HCT116 (cell line): Measurements from ENCODE around the gene PCDH20.

Source experiments
- FOSL1 ChIP-seq: IDR thresholded peaks from 2 replicates; pipeline ENCODE4 v1.6.1; 2012; ENCODE audit warnings: low read depth
- JUND ChIP-seq: IDR thresholded peaks from 2 replicates; pipeline ENCODE4 v1.6.1; 2012
- POLR2A ChIP-seq: IDR thresholded peaks from 2 replicates; pipeline ENCODE4 v1.7.0; 2011; ENCODE audit warnings: borderline replicate concordance; ENCODE audit not compliant: insufficient read depth, insufficient read length; ENCODE audit errors: extremely low read depth
- RAD21 ChIP-seq: IDR thresholded peaks from 2 replicates; pipeline ENCODE4 v1.6.1; 2012; ENCODE audit warnings: low read depth, mild to moderate bottlenecking
- SP1 ChIP-seq: IDR thresholded peaks from 2 replicates; pipeline ENCODE4 v1.6.1; 2012; ENCODE audit warnings: low read depth
- TCF7L2 ChIP-seq: IDR thresholded peaks from 2 replicates; pipeline ENCODE4 v1.7.0; 2011; ENCODE audit warnings: borderline replicate concordance, inconsistent platforms; ENCODE audit not compliant: insufficient read depth, insufficient read length; ENCODE audit errors: extremely low read depth
- ZFX ChIP-seq: fragments of 450-650 bp; IDR thresholded peaks from 2 replicates; pipeline ENCODE4 v1.6.1; 2017
- ZNF274 ChIP-seq: fragments of 200-500 bp; sonication (Bioruptor generic); IDR thresholded peaks from 2 replicates; pipeline ENCODE4 v1.6.1; 2014; ENCODE audit warnings: mild to moderate bottlenecking, low read depth, low read length, inconsistent platforms
- TF ChIP-seq, protein P1 (sequence below), 3 experiments: fragments of 200-600 bp in 1 of 3; sonication (generic) in 1 of 3; IDR thresholded peaks in 2 of 3; conservative IDR thresholded peaks in 1 of 3; 2 replicates each; pipeline ENCODE4 v1.5.1; 2012 to 2017; ENCODE audit warnings: low read depth in 2 of 3, low read length in 2 of 3, antibody characterized with exemption in 1 of 3, borderline replicate concordance in 1 of 3, control low read depth in 1 of 3, mild to moderate bottlenecking in 1 of 3, mixed read lengths in 1 of 3, mixed run types in 1 of 3, moderate library complexity in 1 of 3; ENCODE audit not compliant: insufficient read depth in 1 of 3
- TF ChIP-seq, protein P2 (sequence below): IDR thresholded peaks from 2 replicates; pipeline ENCODE4 v1.6.1; 2012; ENCODE audit warnings: low read depth

DNA sequence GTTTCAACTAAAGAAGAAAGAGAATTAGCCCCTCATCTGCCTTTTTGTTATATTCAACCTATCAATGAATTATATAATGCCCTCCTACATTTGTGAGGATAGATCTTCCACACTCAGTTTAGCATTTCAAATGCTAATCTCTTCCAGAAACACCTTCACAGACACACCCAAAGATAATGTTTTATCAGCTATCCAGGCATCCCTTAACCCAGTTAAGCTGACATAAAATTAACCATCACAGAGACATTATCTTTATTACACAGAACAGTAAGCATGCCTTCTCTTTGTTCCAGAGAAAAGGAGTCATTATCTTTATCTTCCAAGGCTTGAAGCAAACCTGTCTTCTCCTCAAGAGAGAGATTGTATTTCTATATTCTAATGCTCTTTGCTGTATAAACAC lies 53.1 kb downstream of the PCDH20 start:
- no peak for TF ChIP-seq SP1
- TF ChIP-seq ZFX: no peak
- TF ChIP-seq FOSL1: no peak
- TF ChIP-seq, protein P1, sequence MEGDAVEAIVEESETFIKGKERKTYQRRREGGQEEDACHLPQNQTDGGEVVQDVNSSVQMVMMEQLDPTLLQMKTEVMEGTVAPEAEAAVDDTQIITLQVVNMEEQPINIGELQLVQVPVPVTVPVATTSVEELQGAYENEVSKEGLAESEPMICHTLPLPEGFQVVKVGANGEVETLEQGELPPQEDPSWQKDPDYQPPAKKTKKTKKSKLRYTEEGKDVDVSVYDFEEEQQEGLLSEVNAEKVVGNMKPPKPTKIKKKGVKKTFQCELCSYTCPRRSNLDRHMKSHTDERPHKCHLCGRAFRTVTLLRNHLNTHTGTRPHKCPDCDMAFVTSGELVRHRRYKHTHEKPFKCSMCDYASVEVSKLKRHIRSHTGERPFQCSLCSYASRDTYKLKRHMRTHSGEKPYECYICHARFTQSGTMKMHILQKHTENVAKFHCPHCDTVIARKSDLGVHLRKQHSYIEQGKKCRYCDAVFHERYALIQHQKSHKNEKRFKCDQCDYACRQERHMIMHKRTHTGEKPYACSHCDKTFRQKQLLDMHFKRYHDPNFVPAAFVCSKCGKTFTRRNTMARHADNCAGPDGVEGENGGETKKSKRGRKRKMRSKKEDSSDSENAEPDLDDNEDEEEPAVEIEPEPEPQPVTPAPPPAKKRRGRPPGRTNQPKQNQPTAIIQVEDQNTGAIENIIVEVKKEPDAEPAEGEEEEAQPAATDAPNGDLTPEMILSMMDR (IDR thresholded peaks at IDR 0.05 in 2 of 3, conservative IDR thresholded peaks at IDR 0.05 in 1 of 3; ENCODE audit: borderline replicate concordance in 1 of 3, insufficient read depth in 1 of 3, low read depth in 2 of 3, low read length in 2 of 3): no peak
- TF ChIP-seq TCF7L2: no peak
- TF ChIP-seq POLR2A: no peak
- no peak for TF ChIP-seq JUND
- TF ChIP-seq ZNF274: no peak
- no peak for TF ChIP-seq RAD21
- TF ChIP-seq, protein P2, sequence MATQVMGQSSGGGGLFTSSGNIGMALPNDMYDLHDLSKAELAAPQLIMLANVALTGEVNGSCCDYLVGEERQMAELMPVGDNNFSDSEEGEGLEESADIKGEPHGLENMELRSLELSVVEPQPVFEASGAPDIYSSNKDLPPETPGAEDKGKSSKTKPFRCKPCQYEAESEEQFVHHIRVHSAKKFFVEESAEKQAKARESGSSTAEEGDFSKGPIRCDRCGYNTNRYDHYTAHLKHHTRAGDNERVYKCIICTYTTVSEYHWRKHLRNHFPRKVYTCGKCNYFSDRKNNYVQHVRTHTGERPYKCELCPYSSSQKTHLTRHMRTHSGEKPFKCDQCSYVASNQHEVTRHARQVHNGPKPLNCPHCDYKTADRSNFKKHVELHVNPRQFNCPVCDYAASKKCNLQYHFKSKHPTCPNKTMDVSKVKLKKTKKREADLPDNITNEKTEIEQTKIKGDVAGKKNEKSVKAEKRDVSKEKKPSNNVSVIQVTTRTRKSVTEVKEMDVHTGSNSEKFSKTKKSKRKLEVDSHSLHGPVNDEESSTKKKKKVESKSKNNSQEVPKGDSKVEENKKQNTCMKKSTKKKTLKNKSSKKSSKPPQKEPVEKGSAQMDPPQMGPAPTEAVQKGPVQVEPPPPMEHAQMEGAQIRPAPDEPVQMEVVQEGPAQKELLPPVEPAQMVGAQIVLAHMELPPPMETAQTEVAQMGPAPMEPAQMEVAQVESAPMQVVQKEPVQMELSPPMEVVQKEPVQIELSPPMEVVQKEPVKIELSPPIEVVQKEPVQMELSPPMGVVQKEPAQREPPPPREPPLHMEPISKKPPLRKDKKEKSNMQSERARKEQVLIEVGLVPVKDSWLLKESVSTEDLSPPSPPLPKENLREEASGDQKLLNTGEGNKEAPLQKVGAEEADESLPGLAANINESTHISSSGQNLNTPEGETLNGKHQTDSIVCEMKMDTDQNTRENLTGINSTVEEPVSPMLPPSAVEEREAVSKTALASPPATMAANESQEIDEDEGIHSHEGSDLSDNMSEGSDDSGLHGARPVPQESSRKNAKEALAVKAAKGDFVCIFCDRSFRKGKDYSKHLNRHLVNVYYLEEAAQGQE: no peak
